Measurements from ENCODE around the gene TCAP.

Gene TCAP, protein sequence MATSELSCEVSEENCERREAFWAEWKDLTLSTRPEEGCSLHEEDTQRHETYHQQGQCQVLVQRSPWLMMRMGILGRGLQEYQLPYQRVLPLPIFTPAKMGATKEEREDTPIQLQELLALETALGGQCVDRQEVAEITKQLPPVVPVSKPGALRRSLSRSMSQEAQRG

DNA sequence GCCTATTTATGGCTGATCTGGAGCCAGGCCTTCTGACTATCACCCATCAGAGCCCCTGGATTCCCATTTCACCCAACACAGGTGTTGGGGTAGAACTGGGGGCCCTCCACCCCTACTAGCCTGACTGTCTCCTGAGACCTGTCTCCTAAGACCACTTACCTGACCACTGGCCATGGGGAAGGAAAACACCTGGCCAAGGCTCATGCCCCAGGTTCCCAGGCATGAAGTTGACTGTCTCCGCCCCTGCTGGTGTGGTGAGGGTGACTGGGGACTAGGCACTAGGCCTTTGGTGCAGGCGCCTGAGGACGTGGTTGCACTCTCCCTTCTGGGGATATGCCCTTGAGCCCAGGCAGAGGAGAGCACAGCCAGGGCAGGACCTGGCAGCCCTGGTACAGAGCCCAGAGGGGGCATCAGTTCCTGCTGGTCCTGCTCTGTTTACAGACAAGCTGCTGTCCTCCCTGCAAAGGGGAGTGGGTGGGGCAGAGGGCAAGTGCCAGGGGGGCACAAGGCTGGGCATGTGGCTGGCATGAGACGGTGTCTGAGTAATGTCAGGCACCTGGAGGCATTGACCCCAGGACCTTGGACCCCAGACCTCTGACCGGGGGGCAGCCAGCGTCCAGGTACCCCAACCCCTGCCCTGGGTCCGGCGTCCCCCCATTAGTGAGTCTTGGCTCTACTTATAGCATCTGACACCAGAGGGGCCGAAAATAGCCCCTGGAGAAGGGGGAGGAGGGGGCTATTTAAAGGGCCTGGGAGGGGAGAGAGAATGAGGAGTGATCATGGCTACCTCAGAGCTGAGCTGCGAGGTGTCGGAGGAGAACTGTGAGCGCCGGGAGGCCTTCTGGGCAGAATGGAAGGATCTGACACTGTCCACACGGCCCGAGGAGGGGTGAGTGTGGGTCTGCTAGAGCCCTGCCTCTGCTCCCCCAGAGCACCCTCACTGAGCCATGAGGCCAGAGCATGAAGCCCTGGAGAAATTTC is at the start of gene TCAP:
Gene TCAP (plus strand): TSS at position 769 of the 981 bp plus-strand sequence. CDS start 11 bp downstream, at position 780.
- no peak for DNase-seq

DNA sequence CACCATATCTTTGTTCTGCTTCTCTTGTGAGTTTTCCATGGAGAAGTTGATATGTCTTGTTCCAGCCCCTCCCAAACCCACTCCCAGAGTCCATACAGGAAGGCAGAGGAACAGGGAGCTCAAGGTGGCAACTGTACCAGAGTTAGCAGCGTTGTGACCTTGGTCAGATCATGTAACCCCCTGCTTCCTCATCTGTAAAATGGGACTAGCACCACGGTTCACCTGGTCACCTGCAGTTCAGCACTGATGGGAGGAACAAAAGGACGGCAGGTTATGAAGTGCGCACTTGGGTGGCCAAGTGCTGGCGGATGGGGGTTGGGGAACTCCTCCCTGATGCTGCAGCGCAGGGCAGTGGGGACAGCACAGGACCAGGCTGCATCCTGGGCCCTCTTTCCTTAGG is 49.7 kb upstream of the TCAP start:
- DNase-seq: no peak

DNA sequence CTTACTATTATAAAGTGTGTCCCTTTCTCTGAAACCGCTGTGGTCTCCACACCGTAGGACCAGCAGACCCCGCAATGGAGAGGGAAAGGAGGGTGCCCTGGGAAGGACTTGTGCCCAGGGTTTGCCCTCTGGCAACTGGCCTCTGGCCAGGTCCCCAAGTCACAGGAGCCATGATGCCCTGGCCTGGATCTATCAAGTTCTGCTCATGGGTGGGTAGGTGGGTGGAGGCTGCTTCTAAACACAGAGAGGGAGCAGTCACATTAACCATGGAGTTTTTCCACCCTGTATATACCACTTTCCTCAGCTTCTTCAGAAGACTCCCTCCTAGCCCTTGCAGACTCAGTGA is 48.1 kb upstream of the TCAP start:
- no peak for DNase-seq

DNA sequence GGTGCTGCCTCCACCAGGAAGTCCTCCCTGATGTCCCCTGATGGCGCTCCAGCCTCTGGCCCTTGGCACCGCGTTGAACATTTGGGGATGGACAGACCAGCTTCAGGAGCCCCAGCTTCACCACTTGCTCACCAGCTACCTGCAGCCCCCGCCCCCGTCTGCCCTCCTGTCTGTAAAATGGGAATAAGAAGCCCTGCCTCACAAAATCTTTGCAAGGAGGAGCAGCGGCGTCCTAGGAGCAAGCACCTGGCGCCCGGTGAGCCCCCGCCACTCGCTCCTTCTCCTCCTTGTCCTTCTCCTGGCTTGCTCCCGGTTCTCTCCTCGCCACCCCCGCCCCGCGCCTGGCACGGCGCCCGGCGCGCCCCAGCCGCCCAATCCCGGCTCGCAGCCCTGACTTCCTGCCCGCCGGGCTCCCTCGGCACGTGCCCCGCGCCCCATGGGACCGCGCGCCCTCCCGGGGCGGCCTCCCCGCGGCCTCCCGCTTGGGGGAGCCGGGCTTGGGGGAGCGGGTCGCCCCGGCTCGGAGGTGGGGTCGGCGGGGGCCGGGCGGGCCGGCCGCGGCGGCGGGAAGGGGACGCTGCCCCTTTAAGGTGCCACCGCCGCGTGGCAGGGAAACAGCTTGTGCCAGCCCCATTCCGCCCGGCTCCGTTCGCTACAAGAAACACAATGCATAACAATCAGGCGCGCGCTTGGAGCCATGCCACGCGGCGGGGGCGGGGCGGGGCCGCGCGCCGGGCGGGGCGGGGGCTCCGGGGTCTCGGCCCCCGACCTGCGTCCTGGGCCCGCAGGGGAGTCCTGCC is 47.5 kb upstream of the TCAP start:
- peak; percentile 65 for DNase-seq

DNA sequence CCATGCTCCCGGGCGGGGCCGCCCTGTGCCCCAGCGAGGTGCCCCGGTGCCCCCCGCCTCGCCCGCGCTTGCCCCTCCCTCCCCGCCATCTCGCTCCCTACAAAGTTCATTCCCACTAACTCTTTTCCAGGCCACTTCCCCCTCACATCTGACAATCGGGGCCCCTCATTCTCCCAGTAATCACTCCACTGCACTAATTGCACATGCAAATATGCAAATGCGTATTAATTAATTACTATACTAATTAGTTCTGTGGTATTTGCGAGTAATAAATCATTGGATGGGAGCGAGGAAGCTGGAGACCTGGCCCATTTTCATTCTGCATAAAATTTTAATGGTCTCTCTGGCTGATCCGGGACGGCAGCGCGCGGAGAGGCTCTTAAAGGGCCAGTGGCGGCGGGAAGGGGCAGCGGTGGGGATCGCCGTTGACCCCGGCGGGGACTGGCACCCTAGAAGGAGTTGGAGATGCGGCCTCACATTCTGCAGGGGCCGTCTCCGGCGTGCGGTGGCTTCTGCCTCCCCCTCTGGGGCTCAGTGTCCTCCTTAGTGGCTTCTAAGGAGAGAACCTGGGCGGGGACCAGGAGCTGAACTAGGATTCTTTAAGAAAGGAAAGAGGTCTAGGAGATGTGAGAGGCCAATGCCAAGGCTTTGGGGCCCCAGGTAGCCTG is 46.8 kb upstream of the TCAP start:
- DNase-seq: no peak

DNA sequence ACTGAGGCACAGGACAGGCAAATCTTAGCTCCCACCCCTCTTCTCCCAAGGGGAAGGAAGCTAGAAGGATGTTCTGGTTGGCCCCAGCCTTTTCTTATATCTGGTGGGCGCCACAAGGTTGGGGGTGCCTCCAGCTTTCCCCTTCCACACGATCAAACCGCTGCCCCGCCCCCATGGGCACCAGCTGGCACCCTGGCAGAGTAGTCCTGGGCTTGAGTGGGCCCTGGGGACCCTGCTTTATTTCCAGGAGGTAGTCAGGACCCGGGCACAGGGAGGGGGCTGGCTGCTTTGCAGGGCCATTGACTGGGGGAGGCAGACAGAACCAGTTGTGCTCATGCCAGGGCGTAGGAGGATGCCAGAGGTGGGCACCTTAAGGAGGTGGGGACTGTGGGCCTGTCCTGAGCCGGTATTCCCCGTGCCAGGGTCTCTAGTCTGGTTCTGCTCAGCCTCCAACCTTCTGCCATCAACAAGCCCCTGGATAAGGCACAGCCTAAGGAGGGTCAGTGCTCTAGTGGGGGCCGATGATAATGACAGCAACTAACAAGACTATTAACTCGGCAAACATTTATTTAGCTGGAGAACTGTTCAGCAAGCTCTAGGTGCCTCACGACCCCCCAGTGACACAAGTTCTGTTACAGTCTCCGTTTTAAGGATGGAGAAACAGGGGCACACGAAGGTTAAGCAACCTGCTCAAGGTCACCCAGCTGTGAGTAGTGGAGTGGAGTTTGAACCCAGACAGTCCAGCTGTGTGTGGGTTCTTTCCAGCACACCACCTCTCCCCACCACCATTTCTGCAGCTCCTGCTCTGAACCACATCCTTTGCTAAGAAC is 46.0 kb upstream of the TCAP start:
- no peak for DNase-seq

DNA sequence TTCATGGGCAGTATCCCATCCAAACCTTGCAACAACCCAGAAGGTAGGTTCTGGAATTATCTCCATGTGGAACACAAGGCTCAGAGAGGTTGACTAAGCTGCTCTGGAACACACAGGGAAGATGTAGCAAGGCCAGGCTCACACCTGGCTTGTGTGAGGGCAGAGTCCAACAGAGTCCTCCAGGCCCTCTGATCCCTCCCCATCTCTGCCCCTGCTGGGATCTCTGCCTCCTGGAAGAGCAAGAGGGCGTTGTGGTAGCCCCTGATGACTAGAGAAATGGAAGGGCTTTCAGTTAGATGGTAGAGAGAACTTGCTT is 45.4 kb upstream of the TCAP start:
- no peak for DNase-seq

DNA sequence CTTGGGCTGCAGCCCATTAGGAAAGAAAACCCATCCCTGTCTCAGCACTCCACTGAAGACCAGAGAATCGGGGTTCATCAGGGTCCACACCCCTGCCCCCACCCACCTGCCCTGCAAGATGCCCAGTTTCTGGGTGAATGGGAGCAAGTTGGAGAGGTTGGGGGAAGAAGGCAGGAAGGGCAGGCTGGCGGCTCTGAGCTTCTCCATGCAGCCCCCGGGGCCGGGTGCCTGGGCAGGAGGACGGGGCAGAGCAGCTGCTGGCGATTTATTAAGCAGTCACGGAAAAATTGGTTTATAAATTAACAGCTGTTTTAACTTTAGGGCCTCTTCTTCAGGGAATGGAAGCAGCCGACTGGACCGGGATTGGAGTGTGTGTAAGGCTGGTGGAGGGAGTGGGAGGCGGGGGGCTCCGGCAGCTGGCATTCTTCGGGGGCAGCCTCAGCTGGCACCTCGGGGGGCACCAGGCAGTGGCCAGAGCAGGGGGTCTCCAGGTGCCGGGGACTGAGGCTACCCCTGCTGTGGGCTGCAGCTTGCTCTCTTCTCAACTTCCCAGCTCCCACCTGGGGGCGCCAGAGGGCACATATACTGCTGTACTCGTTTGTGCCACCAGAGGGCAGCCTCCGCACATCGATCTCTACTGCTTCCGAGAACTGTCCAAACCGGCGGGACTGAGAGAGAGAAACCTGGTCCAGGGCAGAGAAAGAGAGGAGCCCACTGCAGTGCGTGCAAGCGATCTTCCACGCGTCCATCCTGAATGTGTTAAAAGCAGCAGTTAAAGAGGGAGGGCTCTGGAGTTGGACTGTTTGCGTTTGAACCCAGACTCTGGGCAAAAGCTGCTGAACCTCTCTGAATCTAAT is 43.4 kb upstream of the TCAP start:
- DNase-seq: peak; percentile 79

DNA sequence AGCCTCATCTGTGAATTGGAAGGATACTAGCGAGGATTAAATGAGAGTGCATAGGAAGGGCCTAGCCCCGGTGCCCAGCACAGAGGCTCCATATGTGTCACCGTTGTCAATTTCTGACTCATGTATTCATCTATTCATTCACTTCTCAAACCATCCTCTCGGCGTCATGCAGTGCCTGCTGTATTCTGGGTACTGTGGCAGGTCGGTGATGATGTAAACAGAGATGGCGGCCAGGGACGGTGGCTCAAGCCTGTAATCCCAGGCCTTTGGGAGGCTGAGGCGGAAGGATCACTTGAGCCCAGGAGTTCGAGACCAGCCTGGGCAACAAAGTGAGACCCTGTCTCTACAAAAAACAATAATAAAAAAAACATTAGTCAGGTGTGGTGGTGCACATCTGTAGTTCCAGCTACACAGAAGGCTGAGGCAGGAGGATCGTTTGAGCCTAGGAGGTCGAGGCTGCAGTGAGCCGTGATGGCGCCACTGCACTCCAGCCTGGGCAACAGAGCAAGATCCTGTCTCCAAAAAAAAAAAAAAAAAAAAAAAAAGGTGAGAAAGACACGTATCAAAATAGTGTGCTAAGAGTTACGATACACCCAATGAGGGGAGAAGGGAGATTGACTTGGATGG is 42.7 kb upstream of the TCAP start:
- DNase-seq: peak; percentile 41

DNA sequence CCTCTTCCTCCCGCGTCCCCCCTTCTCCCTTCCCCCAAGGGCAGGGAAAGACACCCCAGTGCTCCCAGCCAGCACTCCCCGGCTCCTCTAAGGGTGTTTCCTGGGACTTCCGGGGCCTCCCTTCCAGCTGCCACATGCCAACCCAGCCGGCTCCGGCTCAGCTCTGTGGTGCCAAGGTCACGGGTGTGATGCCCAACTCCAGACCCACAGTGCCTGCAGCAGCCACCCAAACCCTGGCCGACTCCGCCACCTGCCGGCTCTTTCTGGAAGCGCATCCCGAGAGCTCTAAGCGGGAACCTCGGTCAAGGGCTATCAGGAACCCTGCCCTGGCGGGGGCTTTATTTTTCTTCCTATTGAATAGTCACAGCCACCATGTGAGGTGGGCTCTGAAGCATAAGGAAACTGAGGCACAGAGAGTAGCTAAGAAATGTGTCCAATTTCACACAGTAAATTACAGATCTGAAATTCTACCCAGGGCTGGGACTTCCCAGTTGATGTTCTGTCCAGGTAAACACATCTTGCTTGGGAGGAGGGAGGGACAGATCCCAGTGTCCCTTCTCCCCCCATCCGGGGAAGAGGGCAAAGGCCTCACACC is 41.7 kb upstream of the TCAP start:
- DNase-seq: peak; percentile 86

DNA sequence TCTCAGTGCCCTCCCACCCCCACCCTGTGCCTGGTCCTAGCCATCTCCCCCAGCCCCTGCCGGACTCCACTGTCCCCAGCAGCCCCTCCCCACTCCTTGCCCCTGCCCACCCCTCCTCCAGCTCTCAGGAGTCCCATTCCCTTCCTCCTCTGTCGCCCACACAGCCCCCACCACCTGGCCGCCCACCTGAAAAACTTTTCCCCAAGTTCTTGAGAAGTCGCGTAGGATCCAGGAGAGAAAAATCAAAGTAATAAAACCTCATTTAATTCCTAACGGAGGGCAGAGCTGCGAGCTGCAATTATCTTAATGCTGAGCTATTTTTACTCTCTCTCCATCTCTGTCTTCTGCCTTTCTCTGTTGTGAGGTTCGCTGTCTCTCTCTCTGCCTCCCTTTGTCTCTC is 40.8 kb upstream of the TCAP start:
- no peak for DNase-seq

DNA sequence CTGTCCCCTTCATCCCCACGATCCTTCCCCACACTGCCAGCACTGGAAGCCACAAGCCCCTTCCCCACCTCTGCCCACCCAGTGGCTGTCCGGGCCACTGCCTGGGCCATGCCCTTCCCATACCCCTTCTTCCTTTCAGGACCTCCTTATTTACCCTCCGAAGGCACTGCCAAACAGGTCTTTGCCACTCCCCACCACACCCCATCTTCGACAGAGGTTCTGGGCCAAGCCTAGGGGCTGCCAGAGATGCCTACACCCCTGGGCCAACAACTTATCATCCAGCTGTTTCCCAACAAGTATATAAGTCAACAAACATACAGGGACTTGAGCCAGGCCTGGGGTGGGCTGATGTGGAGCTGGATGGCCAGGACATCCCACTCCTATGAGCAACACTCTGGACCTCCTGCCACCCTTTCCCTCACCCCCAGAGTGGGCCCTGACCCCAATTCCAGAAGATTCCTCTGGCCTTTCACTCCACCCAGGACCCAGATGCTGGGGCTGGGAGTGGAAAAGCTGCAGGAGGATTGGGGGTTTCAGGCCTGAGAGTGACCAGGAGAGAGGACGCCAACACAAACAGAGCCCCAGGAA is 39.9 kb upstream of the TCAP start:
- DNase-seq: no peak

DNA sequence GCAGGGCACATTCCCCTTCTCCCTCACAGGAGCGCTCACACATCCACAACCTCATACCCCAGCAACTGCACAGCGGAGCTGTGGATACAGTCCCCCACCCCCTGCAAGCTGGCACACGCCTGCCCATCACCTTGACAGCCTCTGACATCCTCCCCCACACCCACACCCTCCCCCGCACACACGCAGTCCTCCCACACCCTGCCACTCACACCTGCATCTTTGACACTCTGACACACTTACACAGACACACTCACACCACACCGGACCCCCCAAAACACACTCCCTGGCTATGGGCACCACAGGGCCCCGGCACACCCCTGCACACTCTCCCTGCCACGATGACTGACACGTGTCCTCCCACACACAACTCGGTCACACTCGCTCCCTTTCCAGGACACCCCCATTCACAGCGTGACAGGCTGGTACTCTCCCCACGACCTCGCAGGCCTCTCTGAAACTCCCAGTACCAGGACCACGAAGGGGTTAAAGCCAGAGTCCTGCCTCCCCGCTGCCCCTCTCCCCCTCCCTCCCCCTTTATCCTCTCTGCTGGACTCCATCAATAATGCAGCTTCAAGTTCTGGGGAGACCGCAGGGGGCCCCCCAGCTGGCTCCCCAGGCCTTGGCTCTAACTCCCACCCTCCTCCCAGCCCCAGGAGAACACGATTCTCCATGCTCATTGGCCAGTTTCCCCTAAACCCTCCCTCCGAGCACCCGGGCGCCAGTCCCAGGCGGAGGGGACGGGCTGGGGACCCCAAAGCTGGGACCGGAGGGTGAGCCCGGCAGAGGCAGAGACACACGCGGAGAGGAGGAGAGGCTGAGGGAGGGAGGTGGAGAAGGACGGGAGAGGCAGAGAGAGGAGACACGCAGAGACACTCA is 38.7 kb upstream of the TCAP start, which contains the start of gene PPP1R1B:
Gene PPP1R1B (plus strand): TSS at position 782 of the 876 bp plus-strand sequence. CDS start 441 bp downstream, outside the sequence.
- peak; percentile 27 for DNase-seq

DNA sequence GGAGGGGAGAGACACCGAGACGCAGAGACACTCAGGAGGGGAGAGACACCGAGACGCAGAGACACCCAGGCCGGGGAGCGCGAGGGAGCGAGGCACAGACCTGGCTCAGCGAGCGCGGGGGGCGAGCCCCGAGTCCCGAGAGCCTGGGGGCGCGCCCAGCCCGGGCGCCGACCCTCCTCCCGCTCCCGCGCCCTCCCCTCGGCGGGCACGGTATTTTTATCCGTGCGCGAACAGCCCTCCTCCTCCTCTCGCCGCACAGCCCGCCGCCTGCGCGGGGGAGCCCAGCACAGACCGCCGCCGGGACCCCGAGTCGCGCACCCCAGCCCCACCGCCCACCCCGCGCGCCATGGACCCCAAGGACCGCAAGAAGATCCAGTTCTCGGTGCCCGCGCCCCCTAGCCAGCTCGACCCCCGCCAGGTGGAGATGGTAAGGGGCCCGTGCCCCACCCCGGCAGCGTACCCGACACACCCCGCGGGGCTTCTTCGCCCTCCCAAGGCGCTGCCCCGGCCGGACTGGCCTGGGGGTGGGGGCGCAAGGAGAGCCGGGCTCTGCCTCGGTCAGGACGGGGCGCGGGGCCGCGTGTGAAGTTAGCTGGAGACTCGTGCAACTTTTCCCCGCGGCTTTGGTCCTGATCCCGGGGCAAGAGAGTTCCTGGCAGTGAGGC is 38.0 kb upstream of the TCAP start:
- no peak for DNase-seq

DNA sequence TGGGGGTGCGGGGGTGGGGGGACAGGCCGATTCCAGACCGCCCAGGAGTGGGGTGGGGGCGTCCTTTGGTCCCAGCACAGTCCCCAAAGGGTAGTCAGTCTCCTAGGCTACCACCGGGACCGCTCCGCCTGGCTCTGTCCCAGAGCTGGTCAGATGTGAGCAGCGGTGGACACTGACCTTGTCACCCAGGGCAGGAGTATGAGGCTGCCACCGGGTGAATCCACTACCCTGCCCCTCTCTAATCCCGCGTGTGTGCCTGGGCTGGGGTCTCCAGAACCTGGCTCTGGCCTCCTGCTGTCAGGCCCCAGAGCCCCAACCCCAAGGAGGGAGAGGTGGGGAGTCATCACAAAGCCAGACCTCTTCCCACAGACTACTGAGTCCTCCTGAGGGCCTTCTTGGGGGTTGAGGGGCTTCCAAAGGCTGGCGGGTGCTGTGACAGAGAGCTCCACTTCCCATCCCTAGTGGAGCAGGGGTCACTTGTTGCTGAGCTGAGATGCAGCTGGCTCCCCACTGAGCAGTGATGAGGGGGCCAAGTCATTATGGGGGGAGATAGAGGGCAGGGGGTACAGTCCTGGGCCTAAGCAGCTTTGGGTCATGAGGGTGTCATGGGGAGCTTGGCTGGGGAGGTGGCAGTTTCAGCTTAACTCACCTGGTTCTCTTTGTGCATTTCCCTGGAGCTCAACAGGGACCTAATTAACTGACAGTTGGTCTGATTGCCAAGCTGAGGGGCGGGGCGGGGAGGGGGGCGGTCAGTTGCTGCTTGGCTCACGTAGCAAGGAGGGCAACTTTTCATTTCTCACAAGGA is 37.2 kb upstream of the TCAP start:
- DNase-seq: no peak

DNA sequence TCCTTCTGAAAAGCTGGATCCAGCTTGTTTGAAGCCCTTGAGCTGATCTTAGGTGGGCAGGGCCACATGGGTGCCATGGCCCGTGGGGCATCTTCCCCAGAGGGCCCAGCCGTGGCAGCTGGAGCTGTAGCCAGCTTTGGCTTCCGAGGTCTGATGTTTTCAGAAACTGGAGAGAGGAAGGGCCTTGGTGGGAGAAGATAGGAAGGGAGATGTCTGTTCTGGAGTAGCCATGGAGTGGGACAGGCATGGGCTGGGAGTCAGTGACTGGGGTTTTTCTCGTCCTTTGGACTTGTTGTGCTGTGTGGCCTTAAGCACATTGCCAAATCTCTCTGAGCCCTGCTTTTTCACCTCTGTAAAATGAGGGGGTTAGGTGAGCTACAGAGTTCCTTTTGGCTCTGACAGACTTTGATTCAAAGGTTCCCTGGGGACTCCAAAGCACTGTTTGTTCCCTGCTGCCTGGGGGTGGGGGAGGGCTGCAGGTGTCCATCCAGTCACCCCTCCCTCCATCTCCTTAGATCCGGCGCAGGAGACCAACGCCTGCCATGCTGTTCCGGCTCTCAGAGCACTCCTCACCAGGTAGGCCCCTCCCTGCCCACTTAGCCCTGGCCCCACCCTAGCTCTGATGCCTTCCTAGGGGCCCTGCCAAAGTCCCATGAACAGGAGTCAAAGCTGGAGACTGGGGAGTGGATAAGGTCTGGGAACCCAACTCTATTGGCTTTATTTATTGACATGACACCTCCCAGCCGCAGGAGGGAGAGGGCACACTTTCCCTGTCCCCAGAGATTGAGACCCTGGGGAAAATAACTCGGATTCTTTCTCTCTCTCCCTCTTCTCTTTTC is 36.3 kb upstream of the TCAP start:
- DNase-seq: no peak
